ENCODE data around the gene MRPL24. TPM values are rescaled to one million over a fixed set of nuclear protein-coding genes. Genes with fewer than 3 reads are reported as not detected.

MRPL24 gene
- total RNA-seq, 2 donors from 2014 or later, result 55.0 to 67.1 TPM

DNA sequence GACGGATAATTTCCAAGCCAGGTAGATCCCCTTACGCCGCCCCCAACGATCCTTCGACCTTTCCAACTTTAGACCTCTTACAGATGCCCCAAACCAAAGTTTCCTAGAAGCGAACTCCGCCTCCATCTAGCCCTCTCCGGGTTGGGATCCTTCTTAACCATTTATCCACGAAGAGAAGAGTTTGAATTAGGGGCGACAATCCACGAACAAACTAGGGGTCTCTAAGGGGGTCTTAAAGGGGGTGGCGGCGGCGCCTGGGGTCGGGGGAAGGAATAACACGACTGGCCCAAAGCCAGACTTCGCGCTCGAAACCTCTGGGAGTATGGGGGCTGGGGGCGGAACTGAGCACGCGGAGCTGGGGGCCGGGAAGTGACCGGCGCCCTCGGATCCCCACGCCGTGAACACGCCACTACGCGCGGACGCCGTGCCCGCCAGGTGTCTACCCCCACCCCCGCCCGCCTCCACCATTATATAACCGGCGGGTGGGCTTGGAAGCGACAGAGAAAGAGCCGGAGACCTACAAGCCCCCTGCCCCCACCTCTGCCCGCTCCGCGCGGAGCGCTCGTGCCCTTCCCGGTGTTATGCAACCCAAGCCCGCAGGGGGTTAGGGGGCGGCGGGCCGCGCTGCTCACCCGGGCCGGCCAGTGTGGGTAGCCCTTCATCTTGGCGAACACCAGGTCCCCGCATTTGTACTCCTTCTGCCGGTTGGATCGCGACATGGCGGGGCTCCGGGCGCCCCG, 10.0 kb upstream of the MRPL24 start:
- intact Hi-C loops (cut with DNase I), result no loop called here
- Histone ChIP-seq H3K36me3 (no peaks in the 10 kb centered on the region), H3K27ac (peak overlapping the region; percentile 96 to 97), H3K4me3 (peak overlapping the region; percentile 94 to 99), H3K9me3 (no peaks in the 10 kb centered on the region), H3K27me3 (replicated peaks; ENCODE audit: insufficient read depth) (no peaks in the 10 kb centered on the region), H3K4me1 (replicated peaks) (peaks cover 23% of the 10 kb centered on the region)
- DNase-seq (ENCODE audit: low spot score), result no peak
- under 1% methylated on average over 25 of the region's 64 CpGs for WGBS
- TF ChIP-seq, protein P1, sequence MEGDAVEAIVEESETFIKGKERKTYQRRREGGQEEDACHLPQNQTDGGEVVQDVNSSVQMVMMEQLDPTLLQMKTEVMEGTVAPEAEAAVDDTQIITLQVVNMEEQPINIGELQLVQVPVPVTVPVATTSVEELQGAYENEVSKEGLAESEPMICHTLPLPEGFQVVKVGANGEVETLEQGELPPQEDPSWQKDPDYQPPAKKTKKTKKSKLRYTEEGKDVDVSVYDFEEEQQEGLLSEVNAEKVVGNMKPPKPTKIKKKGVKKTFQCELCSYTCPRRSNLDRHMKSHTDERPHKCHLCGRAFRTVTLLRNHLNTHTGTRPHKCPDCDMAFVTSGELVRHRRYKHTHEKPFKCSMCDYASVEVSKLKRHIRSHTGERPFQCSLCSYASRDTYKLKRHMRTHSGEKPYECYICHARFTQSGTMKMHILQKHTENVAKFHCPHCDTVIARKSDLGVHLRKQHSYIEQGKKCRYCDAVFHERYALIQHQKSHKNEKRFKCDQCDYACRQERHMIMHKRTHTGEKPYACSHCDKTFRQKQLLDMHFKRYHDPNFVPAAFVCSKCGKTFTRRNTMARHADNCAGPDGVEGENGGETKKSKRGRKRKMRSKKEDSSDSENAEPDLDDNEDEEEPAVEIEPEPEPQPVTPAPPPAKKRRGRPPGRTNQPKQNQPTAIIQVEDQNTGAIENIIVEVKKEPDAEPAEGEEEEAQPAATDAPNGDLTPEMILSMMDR (IDR thresholded peaks at IDR 0.05), result peak in 2 of 4 experiments; percentile 26 to 35
- TF ChIP-seq POLR2AphosphoS5 (IDR thresholded peaks at IDR 0.05), result no peak

DNA sequence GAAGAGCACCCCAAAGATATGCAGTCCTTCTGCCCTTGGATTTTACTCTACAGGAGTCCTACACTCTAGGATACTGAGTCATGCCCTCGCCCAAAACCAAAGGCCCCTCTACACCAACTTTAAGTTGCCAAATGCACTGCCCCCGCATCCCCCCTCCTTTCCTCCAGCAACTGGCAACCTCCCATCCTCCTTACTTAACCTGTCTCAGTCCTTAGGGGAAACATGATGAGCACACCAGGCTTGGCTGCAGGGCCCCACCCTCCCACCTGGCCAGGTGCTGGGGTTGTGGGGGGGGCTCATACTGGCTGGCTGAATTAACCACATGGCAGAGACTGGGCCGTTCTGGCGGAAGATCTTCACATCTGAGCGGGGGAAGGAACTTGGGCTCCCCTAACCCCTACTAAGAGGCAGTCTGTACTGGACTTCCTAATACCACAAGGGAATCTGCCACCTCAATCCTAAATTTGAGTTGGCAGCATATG, 9.3 kb upstream of the MRPL24 start:
- Histone ChIP-seq H3K27me3 (replicated peaks; ENCODE audit: insufficient read depth) (no peaks in the 10 kb centered on the region), H3K9me3 (no peaks in the 10 kb centered on the region), H3K36me3 (no peaks in the 10 kb centered on the region), H3K4me3 (peak overlapping the region; percentile 94 to 99), H3K27ac (peak overlapping the region; percentile 96 to 97), H3K4me1 (replicated peaks) (peaks cover 26% of the 10 kb centered on the region)
- intact Hi-C loops (cut with DNase I), result no loop called here
- TF ChIP-seq POLR2A (IDR thresholded peaks at IDR 0.05) (peak; percentile 48), POLR2AphosphoS5 (IDR thresholded peaks at IDR 0.05) (peak; percentile 44)
- TF ChIP-seq, protein P1 (IDR thresholded peaks at IDR 0.05), result no peak
- 0% methylated on average over 5 of the region's 5 CpGs for WGBS
- peak; percentile 57 for DNase-seq (ENCODE audit: low spot score)

DNA sequence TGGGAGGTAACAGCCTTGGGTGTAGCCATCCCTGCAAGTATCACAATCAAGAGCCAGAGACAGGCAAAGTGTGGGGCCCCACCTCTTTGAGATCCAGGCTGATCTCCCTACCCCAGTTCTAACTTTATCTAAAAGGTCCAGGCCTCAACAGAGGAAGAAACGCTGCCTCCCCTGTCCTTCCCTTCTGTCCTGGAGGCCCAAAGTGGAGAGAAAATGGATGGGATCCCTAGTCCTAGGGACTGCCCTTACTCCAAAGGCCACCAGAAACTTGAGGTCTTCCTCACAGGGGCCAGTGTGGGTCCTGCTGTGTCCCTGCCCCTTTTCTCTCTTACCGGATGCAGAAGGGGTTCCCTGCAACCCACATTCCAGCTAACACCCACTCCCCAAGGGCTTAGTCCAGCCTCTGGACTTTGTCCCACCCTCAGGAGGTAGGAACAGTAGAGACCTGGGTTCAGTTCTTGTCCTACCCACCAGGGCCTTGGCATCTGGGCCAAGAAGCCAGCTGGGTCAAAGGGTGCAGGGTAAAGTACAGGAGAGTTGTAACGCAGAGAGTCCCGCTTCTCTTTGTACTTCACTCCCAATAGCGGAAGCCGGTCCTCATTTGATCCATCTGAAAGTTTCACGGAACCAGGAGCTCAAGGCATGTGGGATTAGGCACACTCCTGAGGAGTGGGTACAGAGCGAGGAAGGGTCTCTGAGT, 8.7 kb upstream of the MRPL24 start:
- intact Hi-C loops (cut with DNase I), result no loop called here
- Histone ChIP-seq H3K9me3 (no peaks in the 10 kb centered on the region), H3K36me3 (peaks cover 0 to 3% of the 10 kb centered on the region in 2 donors), H3K4me1 (replicated peaks) (peaks cover 26% of the 10 kb centered on the region), H3K4me3 (peak overlapping the region; percentile 94 to 99), H3K27me3 (replicated peaks; ENCODE audit: insufficient read depth) (no peaks in the 10 kb centered on the region), H3K27ac (peak overlapping the region; percentile 96 to 97)
- no peak for TF ChIP-seq POLR2AphosphoS5 (IDR thresholded peaks at IDR 0.05)
- WGBS, result 28% methylated on average over 8 of the region's 8 CpGs
- DNase-seq (ENCODE audit: low spot score), result no peak

DNA sequence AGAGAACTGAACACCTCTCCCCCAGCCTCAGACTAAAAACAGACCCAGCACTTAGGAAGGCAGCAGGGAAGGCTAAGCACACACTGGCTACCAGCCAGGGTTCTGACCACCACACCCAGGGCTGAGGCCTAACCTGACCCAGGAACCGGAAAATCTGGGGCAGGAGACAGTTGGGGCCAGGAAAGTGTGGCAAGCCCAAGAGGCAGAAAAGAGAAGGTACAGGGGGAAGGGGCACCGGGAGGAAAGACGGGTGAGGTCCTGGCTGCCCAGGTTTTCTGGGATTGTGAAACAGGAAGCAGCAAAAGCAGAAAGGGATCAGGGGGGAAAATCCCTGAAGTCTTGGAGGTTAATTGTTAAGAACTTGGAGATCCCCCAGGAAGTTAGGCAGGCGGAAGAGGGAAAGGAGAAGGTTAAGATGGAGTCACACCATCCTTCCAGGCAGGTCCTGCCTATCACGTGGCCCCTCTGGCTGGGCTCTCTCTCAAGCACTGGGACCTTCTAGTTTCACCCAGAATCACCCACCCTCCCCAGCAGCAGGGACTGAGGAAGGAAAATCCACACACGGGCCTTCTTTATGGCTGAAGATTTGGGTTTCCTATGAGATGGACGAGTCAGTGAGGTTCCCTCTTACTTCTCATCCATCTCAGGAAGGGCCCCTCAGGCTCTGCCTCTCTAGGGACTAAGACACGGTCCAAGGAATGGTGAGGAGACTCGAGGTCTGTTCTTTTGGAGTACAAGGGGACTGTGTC, 8.0 kb upstream of the MRPL24 start:
- intact Hi-C loops (cut with DNase I), result no loop called here
- TF ChIP-seq POLR2AphosphoS5 (IDR thresholded peaks at IDR 0.05), result peak; percentile 44
- TF ChIP-seq, protein P1 (IDR thresholded peaks at IDR 0.05), result no peak
- TF ChIP-seq POLR2A (IDR thresholded peaks at IDR 0.05), result peak; percentile 37
- Histone ChIP-seq H3K4me1 (replicated peaks) (peaks cover 26% of the 10 kb centered on the region), H3K36me3 (peaks cover 0 to 10% of the 10 kb centered on the region in 2 donors), H3K9me3 (no peaks in the 10 kb centered on the region), H3K27ac (peak overlapping the region; percentile 96 to 97), H3K4me3 (peak overlapping the region in 1 of 2 donors; percentile 99), H3K27me3 (replicated peaks; ENCODE audit: insufficient read depth) (no peaks in the 10 kb centered on the region)
- DNase-seq (ENCODE audit: low spot score), result no peak
- WGBS, result 6% methylated on average over 9 of the region's 9 CpGs

Measured in prostate gland (tissue), 2 donors.